HL-60 (cell line): ENCODE results near the gene POPDC3.

Experiments used
- DNase-seq, 2 experiments: peaks; one replicate each; pipeline ENCODE4 v3.0.0-alpha.2; 2010 to 2020; ENCODE audit warnings: low read depth in 1 of 2, low spot score in 1 of 2
- H3K27ac ChIP-seq: fragments of 250-450 bp; sonication (Bioruptor Pico); replicated peaks from 2 replicates; pipeline ENCODE4 v1.5.1; 2020; ENCODE audit warnings: mild to moderate bottlenecking, moderate library complexity
- H3K27me3 ChIP-seq: fragments of 250-450 bp; sonication (Bioruptor Pico); 2 replicates; pipeline ENCODE4 v1.5.1; 2021; ENCODE audit warnings: mild to moderate bottlenecking, moderate library complexity; ENCODE audit not compliant: insufficient read depth, poor library complexity, severe bottlenecking
- H3K4me3 ChIP-seq: replicated peaks from 2 replicates; pipeline ENCODE4 v1.5.1; 2011; ENCODE audit warnings: mild to moderate bottlenecking, control low read depth, low read length; ENCODE audit not compliant: insufficient read depth
- CTCF ChIP-seq: IDR thresholded peaks from one replicate; pipeline ENCODE4 v1.5.1; 2011; ENCODE audit warnings: low read length, control low read depth, inconsistent platforms; ENCODE audit not compliant: insufficient read depth
- GABPA ChIP-seq: IDR thresholded peaks from 2 replicates; pipeline ENCODE4 v1.6.1; 2012; ENCODE audit warnings: low read depth
- POLR2AphosphoS5 ChIP-seq: IDR thresholded peaks from 2 replicates; pipeline ENCODE4 v1.6.1; 2012; ENCODE audit warnings: low read depth
- REST ChIP-seq: IDR thresholded peaks from 2 replicates; pipeline ENCODE4 v1.6.1; 2012; ENCODE audit warnings: low read depth; ENCODE audit not compliant: insufficient replicate concordance
- SPI1 ChIP-seq: IDR thresholded peaks from 2 replicates; pipeline ENCODE4 v1.6.1; 2012; ENCODE audit warnings: low read depth, mild to moderate bottlenecking, borderline replicate concordance

The POPDC3 gene

GRCh38 chr6:105109955-105110895, 69.6 kb downstream of the POPDC3 start:
- peaks cover 7% of the 10 kb centered on the region for H3K27me3 ChIP-seq
- TF ChIP-seq REST, result no peak
- no peak for TF ChIP-seq CTCF
- TF ChIP-seq POLR2AphosphoS5, result no peak
- TF ChIP-seq GABPA, result no peak
- DNase-seq, result no peak
- H3K4me3 ChIP-seq, result no peak overlapping the region
- no peak overlapping the region for H3K27ac ChIP-seq

- no peak overlapping the region for H3K4me3 ChIP-seq
- TF ChIP-seq SPI1, result no peak
- no peak for TF ChIP-seq CTCF
- TF ChIP-seq POLR2AphosphoS5, result no peak
- TF ChIP-seq REST, result no peak
- no peak for TF ChIP-seq GABPA
- peaks cover 7% of the 10 kb centered on the region for H3K27me3 ChIP-seq
- no peak overlapping the region for H3K27ac ChIP-seq
- DNase-seq, result no peak
Measured at GRCh38 chr6:105108631-105109262, 71.1 kb downstream of the POPDC3 start.
